Measurements from ENCODE around the gene IMPG2. TPM values are rescaled to one million over a fixed set of nuclear protein-coding genes. Genes with fewer than 3 reads are reported as not detected.

Gene IMPG2
- total RNA-seq, 1 experiment from 2014 or later = 0.04 TPM

DNA sequence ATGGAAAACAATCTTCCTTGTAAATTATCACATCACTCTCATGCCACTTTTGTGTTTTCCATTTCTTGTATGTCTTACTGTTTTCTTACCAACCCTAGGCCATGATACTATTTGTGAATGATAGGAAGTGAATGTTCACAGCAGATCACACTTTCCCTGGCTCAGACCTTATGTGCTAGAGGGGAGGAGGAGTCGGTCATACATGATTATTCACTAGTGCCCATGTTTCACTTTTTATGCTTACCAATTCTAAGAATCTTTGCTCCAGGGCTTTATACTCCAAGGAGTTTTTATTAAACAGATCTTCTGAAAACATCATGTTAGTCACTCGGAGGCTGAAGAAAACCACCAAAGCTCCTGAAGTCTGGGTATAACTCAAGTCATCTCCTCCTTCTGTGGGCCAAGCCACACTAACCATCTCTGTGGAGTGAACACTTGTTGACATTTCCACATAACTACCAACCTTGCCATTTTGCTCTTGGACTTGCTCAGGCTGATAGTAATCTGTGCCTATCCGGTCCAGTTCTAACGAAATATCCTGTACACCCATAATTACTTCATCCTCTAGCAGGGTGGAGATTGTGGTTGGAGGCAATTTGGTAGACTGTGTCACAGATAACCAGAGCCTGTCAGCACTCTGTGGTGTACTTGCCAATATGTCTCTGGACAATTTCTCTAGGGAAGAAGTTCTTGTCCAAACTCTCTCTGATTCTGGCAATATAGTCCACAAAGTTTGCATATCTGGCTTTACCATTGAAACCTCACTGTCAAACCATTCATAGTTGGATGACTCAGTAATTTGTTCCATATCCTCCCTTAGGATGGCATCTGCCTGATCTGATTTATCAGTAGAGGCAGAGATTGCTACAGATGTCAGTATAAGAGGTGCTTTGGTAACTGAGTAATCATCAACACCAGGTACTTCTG, 76.8 kb downstream of the IMPG2 start:
- ATAC-seq = no peak
- H3K4me3 Mint-ChIP-seq = no peak overlapping the region
- H3K4me1 Mint-ChIP-seq = peaks cover 20% of the 10 kb centered on the region
- no peaks in the 10 kb centered on the region for H3K36me3 Mint-ChIP-seq
- TF ChIP-seq ATF6 (CRISPR knock-in tag; IDR thresholded peaks at IDR 0.05) (no peak), NFATC4 (CRISPR knock-in tag; IDR thresholded peaks at IDR 0.05) (no peak), FOXK1 (CRISPR knock-in tag; IDR thresholded peaks at IDR 0.05) (no peak), HMGA2 (CRISPR knock-in tag; IDR thresholded peaks at IDR 0.05) (no peak), NR3C1 (CRISPR knock-in tag; conservative IDR thresholded peaks at IDR 0.05; ENCODE audit: low read depth) (no peak), ZNF138 (CRISPR knock-in tag; conservative IDR thresholded peaks at IDR 0.05) (no peak), GRHL2 (CRISPR knock-in tag; IDR thresholded peaks at IDR 0.05; ENCODE audit: insufficient replicate concordance, severe bottlenecking) (no peak), GABPB1 (CRISPR knock-in tag; IDR thresholded peaks at IDR 0.05) (no peak), ZNF512 (CRISPR knock-in tag; IDR thresholded peaks at IDR 0.05; ENCODE audit: borderline replicate concordance) (no peak), KAT7 (CRISPR knock-in tag; IDR thresholded peaks at IDR 0.05; ENCODE audit: borderline replicate concordance) (no peak), NR1H2 (CRISPR knock-in tag; IDR thresholded peaks at IDR 0.05) (no peak), ZNF219 (CRISPR knock-in tag; IDR thresholded peaks at IDR 0.05; ENCODE audit: borderline replicate concordance) (no peak), ZNF671 (CRISPR knock-in tag; IDR thresholded peaks at IDR 0.05) (no peak), PRDM15 (CRISPR knock-in tag; IDR thresholded peaks at IDR 0.05) (no peak)
- TF ChIP-seq, protein P1, sequence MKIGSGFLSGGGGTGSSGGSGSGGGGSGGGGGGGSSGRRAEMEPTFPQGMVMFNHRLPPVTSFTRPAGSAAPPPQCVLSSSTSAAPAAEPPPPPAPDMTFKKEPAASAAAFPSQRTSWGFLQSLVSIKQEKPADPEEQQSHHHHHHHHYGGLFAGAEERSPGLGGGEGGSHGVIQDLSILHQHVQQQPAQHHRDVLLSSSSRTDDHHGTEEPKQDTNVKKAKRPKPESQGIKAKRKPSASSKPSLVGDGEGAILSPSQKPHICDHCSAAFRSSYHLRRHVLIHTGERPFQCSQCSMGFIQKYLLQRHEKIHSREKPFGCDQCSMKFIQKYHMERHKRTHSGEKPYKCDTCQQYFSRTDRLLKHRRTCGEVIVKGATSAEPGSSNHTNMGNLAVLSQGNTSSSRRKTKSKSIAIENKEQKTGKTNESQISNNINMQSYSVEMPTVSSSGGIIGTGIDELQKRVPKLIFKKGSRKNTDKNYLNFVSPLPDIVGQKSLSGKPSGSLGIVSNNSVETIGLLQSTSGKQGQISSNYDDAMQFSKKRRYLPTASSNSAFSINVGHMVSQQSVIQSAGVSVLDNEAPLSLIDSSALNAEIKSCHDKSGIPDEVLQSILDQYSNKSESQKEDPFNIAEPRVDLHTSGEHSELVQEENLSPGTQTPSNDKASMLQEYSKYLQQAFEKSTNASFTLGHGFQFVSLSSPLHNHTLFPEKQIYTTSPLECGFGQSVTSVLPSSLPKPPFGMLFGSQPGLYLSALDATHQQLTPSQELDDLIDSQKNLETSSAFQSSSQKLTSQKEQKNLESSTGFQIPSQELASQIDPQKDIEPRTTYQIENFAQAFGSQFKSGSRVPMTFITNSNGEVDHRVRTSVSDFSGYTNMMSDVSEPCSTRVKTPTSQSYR (CRISPR knock-in tag; IDR thresholded peaks at IDR 0.05) = no peak
- ChIA-PET POLR2A (no interaction called here), CTCF (no interaction called here)
- H3K27ac Mint-ChIP-seq = no peak overlapping the region
- peaks cover 10% of the 10 kb centered on the region; the same call in 1 of the 2 replicates for H3K9me3 Mint-ChIP-seq
- no peaks in the 10 kb centered on the region for H3K27me3 Mint-ChIP-seq (ENCODE audit: low read depth)
- no peak for DNase-seq (ENCODE audit: low spot score)
